LNCaP clone FGC (cell line): ENCODE measurements around the gene SLCO2A1.

Source experiments
- DNase-seq: peaks from one replicate; pipeline ENCODE4 v3.0.0-alpha.2; 2011; ENCODE audit warnings: low read depth
- H3K4me3 ChIP-seq: 2 replicates; pipeline ENCODE4 v1.5.1; 2011; ENCODE audit warnings: mild to moderate bottlenecking, low read depth, low read length, control low read depth
- CTCF ChIP-seq: IDR thresholded peaks from 2 replicates; pipeline ENCODE4 v1.5.1; 2012; ENCODE audit warnings: mild to moderate bottlenecking; ENCODE audit not compliant: control insufficient read depth, insufficient read depth; ENCODE audit errors: extremely low read depth

The SLCO2A1 gene

GRCh38 chr3:133956353-133956752, 73.4 kb downstream of the SLCO2A1 start:
- no peak overlapping the region for H3K4me3 ChIP-seq
- no peak for TF ChIP-seq CTCF
- DNase-seq, result no peak

GRCh38 chr3:133955892-133956291, 73.8 kb downstream of the SLCO2A1 start:
- TF ChIP-seq CTCF, result no peak
- no peak for DNase-seq
- H3K4me3 ChIP-seq, result no peak overlapping the region

GRCh38 chr3:133954717-133955360, 74.9 kb downstream of the SLCO2A1 start:
- TF ChIP-seq CTCF, result no peak
- no peak for DNase-seq
- no peak overlapping the region for H3K4me3 ChIP-seq

- no peak overlapping the region for H3K4me3 ChIP-seq
- no peak for TF ChIP-seq CTCF
- DNase-seq, result no peak
Measured at GRCh38 chr3:133953297-133953696, 76.4 kb downstream of the SLCO2A1 start.

GRCh38 chr3:133949438-133949837, 80.3 kb downstream of the SLCO2A1 start:
- H3K4me3 ChIP-seq, result no peak overlapping the region
- TF ChIP-seq CTCF, result no peak
- DNase-seq, result no peak

GRCh38 chr3:133948996-133949395, 80.7 kb downstream of the SLCO2A1 start:
- no peak overlapping the region for H3K4me3 ChIP-seq
- no peak for TF ChIP-seq CTCF
- DNase-seq, result no peak

GRCh38 chr3:133948131-133948810, 81.5 kb downstream of the SLCO2A1 start:
- TF ChIP-seq CTCF, result no peak
- no peak overlapping the region for H3K4me3 ChIP-seq
- no peak for DNase-seq
